Parathyroid adenoma (tissue), 2 donors: ENCODE results near the gene TCAP.

ENCODE experiments used
- H2AFZ ChIP-seq: fragments of 300-600 bp; sonication (generic); one replicate; pipeline ENCODE4 v1.7.0; 2017; ENCODE audit warnings: antibody characterized with exemption, mild to moderate bottlenecking
- H3K27ac ChIP-seq: fragments of 300-600 bp; sonication (generic); one replicate; pipeline ENCODE4 v1.7.0; 2017
- H3K27me3 ChIP-seq: fragments of 300-600 bp; sonication (generic); one replicate; pipeline ENCODE4 v1.7.0; 2017; ENCODE audit warnings: low read length; ENCODE audit not compliant: control insufficient read depth, insufficient read depth
- H3K36me3 ChIP-seq: fragments of 300-600 bp; sonication (generic); one replicate; pipeline ENCODE4 v1.7.0; 2017; ENCODE audit warnings: low read length; ENCODE audit not compliant: control insufficient read depth, insufficient read depth
- H3K4me1 ChIP-seq: fragments of 300-600 bp; sonication (generic); one replicate; pipeline ENCODE4 v1.7.0; 2017; ENCODE audit warnings: control low read depth
- H3K4me2 ChIP-seq: fragments of 300-600 bp; sonication (generic); one replicate; pipeline ENCODE4 v1.7.0; 2017; ENCODE audit warnings: low read length
- H3K4me3 ChIP-seq: fragments of 300-600 bp; sonication (generic); one replicate; pipeline ENCODE4 v1.7.0; 2017; ENCODE audit warnings: low read depth, low read length
- H3K79me2 ChIP-seq: fragments of 300-600 bp; sonication (generic); one replicate; pipeline ENCODE4 v1.7.0; 2017; ENCODE audit warnings: control low read depth
- H3K9ac ChIP-seq: fragments of 300-600 bp; sonication (generic); one replicate; pipeline ENCODE4 v1.7.0; 2017; ENCODE audit warnings: mild to moderate bottlenecking
- H3K9me3 ChIP-seq: fragments of 300-600 bp; sonication (generic); one replicate; pipeline ENCODE4 v1.7.0; 2017; ENCODE audit warnings: low read length; ENCODE audit not compliant: control insufficient read depth
- TF ChIP-seq, protein P1 (sequence below): fragments of 300-600 bp; sonication (generic); IDR thresholded peaks from one replicate; pipeline ENCODE4 v1.7.0; 2017; ENCODE audit warnings: antibody characterized with exemption, mild to moderate bottlenecking
- donor health status: primary hyperparathyroidism.

Gene TCAP

DNA sequence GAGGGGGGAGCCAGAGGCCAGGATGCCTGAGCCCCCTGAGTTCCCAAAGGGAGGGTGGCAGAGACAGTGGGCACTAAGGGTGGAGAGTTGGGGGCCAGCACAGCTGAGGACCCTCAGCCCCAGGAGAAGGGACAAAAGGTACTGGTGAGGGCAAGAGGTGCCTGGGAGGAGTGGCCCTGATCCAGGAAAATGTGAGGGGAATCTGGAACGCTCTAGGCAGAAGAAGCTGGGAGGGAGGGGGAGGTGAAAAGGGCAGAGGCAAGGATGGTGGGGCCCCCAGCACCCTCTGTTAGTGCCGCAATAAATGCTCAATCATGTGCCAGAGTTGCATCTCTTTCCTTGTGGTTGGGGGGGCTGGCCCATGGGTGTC lies 1.1 kb downstream of the TCAP start:
- H3K27me3 ChIP-seq = no peaks in the 10 kb centered on the region
- TF ChIP-seq, protein P1, sequence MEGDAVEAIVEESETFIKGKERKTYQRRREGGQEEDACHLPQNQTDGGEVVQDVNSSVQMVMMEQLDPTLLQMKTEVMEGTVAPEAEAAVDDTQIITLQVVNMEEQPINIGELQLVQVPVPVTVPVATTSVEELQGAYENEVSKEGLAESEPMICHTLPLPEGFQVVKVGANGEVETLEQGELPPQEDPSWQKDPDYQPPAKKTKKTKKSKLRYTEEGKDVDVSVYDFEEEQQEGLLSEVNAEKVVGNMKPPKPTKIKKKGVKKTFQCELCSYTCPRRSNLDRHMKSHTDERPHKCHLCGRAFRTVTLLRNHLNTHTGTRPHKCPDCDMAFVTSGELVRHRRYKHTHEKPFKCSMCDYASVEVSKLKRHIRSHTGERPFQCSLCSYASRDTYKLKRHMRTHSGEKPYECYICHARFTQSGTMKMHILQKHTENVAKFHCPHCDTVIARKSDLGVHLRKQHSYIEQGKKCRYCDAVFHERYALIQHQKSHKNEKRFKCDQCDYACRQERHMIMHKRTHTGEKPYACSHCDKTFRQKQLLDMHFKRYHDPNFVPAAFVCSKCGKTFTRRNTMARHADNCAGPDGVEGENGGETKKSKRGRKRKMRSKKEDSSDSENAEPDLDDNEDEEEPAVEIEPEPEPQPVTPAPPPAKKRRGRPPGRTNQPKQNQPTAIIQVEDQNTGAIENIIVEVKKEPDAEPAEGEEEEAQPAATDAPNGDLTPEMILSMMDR = no peak
- H3K9me3 ChIP-seq = no peaks in the 10 kb centered on the region
- no peak overlapping the region for H3K9ac ChIP-seq
- peaks cover 58% of the 10 kb centered on the region for H3K4me1 ChIP-seq
- no peak overlapping the region for H3K4me3 ChIP-seq
- H3K4me2 ChIP-seq = no peak overlapping the region
- peak overlapping the region; percentile 74 for H3K27ac ChIP-seq
- H3K36me3 ChIP-seq = no peaks in the 10 kb centered on the region
- H3K79me2 ChIP-seq = no peaks in the 10 kb centered on the region
- H2AFZ ChIP-seq = no peak overlapping the region

DNA sequence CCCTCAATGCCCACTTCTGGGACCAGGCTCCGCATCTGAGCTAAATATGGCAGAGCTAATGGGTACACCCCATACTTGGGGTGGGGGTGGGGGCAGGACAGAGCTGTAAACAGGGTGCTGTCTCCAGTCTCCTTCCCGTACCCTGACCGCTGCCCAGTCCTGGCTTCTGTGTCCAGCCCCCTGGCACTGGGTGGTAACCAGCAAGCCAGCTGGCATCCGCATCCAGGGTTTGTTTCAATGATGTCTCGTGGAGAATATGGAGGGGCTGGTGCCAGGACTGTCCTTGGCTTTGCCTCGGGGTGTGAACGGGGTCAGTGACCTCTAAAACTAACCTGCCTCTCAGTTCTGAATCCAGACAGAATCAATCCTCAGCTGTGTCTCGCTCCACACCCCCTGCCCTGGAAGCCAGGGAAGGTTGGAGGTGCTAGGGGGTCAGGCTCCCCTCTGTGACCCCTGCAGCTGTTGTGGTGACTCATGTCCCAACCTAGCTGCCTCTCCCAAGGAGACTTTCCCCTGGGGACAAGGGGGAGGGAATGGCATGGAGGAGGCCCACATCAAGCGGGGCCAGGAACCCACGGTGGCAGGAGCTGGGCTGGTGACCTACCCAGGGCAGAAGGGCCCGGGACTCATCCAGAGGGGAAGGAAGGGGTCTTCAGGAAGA lies 1.6 kb downstream of the TCAP start:
- Histone ChIP-seq H2AFZ (peak overlapping the region; percentile 65), H3K4me3 (no peak overlapping the region), H3K27ac (peak overlapping the region; percentile 81), H3K9me3 (no peaks in the 10 kb centered on the region), H3K4me2 (no peak overlapping the region), H3K27me3 (no peaks in the 10 kb centered on the region), H3K79me2 (no peaks in the 10 kb centered on the region), H3K36me3 (no peaks in the 10 kb centered on the region), H3K4me1 (peaks cover 63% of the 10 kb centered on the region), H3K9ac (no peak overlapping the region)
- TF ChIP-seq, protein P1 = no peak

DNA sequence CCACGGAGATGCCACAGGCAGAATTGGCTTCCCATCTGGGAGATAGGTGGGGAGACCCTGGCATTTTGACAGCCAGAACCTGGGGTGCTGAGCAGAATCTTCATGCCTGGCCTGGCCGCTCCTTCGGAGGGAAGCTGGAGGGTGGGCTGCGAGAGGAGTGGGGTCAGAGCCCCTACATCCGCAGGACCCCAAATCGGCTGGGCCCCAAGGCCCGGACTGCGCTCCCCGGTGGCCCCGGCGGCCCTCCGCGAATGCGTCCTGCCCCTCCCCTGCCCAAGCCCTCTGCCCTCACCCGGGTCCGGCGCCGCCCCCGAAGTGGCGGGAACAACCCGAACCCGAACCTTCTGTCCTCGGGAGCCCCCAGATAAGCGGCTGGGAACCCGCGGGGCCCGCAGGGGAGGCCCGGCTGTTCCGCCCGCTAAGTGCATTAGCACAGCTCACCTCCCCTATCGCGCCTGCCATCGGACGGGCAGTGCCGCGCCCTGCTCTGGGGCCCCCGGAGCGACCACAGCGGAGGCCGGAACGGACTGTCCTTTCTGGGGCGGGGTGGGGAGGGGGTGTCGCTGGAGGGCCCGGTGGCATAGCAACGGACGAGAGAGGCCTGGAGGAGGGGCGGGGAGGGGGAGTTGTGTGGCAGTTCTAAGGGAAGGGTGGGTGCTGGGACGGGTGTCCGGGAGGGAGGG lies 2.3 kb downstream of the TCAP start:
- Histone ChIP-seq H3K4me2 (peak overlapping the region; percentile 68), H2AFZ (peak overlapping the region; percentile 65), H3K4me3 (no peak overlapping the region), H3K36me3 (no peaks in the 10 kb centered on the region), H3K27me3 (no peaks in the 10 kb centered on the region), H3K9me3 (no peaks in the 10 kb centered on the region), H3K4me1 (peaks cover 65% of the 10 kb centered on the region), H3K27ac (peak overlapping the region; percentile 81), H3K9ac (no peak overlapping the region), H3K79me2 (no peaks in the 10 kb centered on the region)
- TF ChIP-seq, protein P1 = no peak

DNA sequence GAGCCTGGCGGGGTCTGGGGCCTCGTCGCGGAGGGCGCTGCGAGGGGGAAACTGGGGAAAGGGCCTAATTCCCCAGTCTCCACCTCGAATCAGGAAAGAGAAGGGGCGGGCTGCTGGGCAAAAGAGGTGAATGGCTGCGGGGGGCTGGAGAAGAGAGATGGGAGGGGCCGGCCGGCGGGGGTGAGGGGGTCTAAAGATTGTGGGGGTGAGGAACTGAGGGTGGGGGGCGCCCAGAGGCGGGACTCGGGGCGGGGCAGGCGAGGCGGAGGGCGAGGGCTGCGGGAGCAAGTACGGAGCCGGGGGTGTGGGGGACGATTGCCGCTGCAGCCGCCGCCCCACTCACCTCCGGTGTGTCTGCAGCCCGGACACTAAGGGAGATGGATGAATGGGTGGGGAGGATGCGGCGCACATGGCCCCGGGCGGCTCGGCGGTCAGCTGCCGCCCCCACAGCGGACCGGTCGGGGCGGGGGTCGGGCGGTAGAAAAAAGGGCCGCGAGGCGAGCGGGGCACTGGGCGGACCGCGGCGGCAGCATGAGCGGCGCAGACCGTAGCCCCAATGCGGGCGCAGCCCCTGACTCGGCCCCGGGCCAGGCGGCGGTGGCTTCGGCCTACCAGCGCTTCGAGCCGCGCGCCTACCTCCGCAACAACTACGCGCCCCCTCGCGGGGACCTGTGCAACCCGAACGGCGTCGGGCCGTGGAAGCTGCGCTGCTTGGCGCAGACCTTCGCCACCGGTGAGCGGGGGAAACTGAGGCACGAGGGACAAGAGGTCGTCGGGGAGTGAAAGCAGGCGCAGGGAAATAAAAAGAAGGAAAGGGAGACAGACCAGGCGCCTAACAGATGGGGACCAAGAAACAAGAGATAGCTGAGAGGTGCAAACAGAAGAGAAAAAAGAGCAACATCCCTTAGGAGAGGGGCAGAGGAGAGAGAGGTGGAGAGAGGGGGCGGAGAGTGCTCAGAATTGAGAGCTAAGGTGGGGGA lies 3.1 kb downstream of the TCAP start, which contains the start of gene PNMT:
TSS of gene PNMT (plus strand) at position 509 of the 980 bp plus-strand sequence. CDS start at position 532, 23 bp downstream.
- Histone ChIP-seq H3K27me3 (no peaks in the 10 kb centered on the region), H3K9ac (no peak within 1 kb of the TSS), H3K27ac (peak within 1 kb of the TSS; percentile 81)

More for the DNA sequence above, 3.1 kb downstream of the TCAP start, which contains the start of gene PNMT:
- Histone ChIP-seq H3K4me2 (peak within 1 kb of the TSS; percentile 68), H3K4me1 (peaks cover 57% of the 10 kb centered on the region), H3K79me2 (no peaks in the 10 kb centered on the region), H2AFZ (peak within 1 kb of the TSS; percentile 65), H3K36me3 (no peaks in the 10 kb centered on the region), H3K4me3 (peak within 1 kb of the TSS; percentile 13), H3K9me3 (no peaks in the 10 kb centered on the region)
- TF ChIP-seq, protein P1 = peak; percentile 89
